H1 (cell line): Measurements from ENCODE around the gene EHD2. TPM values are rescaled to one million over a fixed set of nuclear protein-coding genes. Genes with fewer than 3 reads are reported as not detected.
A peak's percentile ranks its signal among the peaks of the same experiment; 100 is the strongest.

Source experiments
- CTCF ChIA-PET: fragments of 300-600 bp; sonication (Branson Sonifier 250); formaldehyde crosslinking; loops from one replicate; lab custom pipeline; 2021; ENCODE audit not compliant: partially characterized antibody; lab: Charles Lee
- POLR2A ChIA-PET: fragments of 300-600 bp; sonication (Branson Sonifier 250); formaldehyde crosslinking; loops from one replicate; lab custom pipeline; 2021; ENCODE audit warnings: inconsistent platforms; ENCODE audit not compliant: partially characterized antibody; lab: Charles Lee
- DNase-seq, 2 experiments: peaks; one replicate each; pipeline versions ENCODE4 v3.0.0 to v3.0.0-alpha.2; 2010 to 2022; ENCODE audit warnings: low spot score in 2 of 2, low read depth in 1 of 2, mixed read lengths in 1 of 2
- FAIRE-seq: peaks from 2 replicates; lab custom pipeline; 2011; peaks lifted over from hg19 to GRCh38; lab: Jason Lieb, UNC
- H2AFZ ChIP-seq: 2 replicates; pipeline ENCODE4 v1.8.1; 2012; ENCODE audit warnings: low read length, inconsistent platforms
- H2AK5ac ChIP-seq: 2 replicates; pipeline ENCODE4 v1.6.1; 2013; ENCODE audit warnings: low read depth, low read length
- H2BK120ac ChIP-seq: replicated peaks from 2 replicates; pipeline ENCODE3; 2013; ENCODE audit warnings: low read depth, low read length, inconsistent platforms
- H2BK12ac ChIP-seq: 2 replicates; pipeline ENCODE4 v1.6.1; 2013; ENCODE audit warnings: low read depth, low read length
- H2BK15ac ChIP-seq: 2 replicates; pipeline ENCODE4 v1.6.1; 2013; ENCODE audit warnings: low read length
- H2BK20ac ChIP-seq: 2 replicates; pipeline ENCODE4 v1.6.1; 2013; ENCODE audit warnings: low read length
- H2BK5ac ChIP-seq: 2 replicates; pipeline ENCODE4 v1.6.1; 2013; ENCODE audit warnings: low read depth, low read length
- H3K14ac ChIP-seq: 2 replicates; pipeline ENCODE4 v1.6.1; 2013; ENCODE audit warnings: inconsistent platforms; ENCODE audit not compliant: insufficient read length
- H3K18ac ChIP-seq: 2 replicates; pipeline ENCODE4 v1.6.1; 2013; ENCODE audit warnings: low read length; ENCODE audit errors: extremely low read depth
- H3K23ac ChIP-seq: 2 replicates; pipeline ENCODE4 v1.6.1; 2013; ENCODE audit warnings: inconsistent platforms; ENCODE audit not compliant: insufficient read length
- H3K23me2 ChIP-seq: 2 replicates; pipeline ENCODE4 v1.6.1; 2013; ENCODE audit warnings: low read depth, low read length
- H3K27ac ChIP-seq: 2 replicates; pipeline ENCODE4 v1.6.1; 2011; ENCODE audit warnings: low read depth, low read length, inconsistent platforms
- H3K27me3 ChIP-seq, 4 experiments: replicated peaks in 1 of 4; 1 replicate in 1 of 4; 2 replicates in 3 of 4; pipeline versions ENCODE4 v1.6.1 to v1.8.1; 2011 to 2013; ENCODE audit warnings: low read length in 3 of 4, mild to moderate bottlenecking in 3 of 4, inconsistent platforms in 2 of 4, mixed read lengths in 2 of 4, moderate library complexity in 1 of 4; ENCODE audit not compliant: control insufficient read depth in 3 of 4, insufficient read depth in 3 of 4; ENCODE audit errors: extremely low read depth in 1 of 4
- H3K36me3 ChIP-seq, 4 experiments: 2 replicates each; pipeline versions ENCODE4 v1.6.1 to v1.8.1; 2011 to 2013; ENCODE audit warnings: mild to moderate bottlenecking in 4 of 4, low read length in 3 of 4, moderate library complexity in 2 of 4, control low read depth in 1 of 4, inconsistent platforms in 1 of 4; ENCODE audit not compliant: insufficient read depth in 4 of 4, control insufficient read depth in 2 of 4
- H3K4ac ChIP-seq: replicated peaks from 2 replicates; pipeline ENCODE3; 2013; ENCODE audit warnings: low read length, low read depth, mixed read lengths, inconsistent platforms; ENCODE audit not compliant: insufficient read length
- H3K4me1 ChIP-seq, 4 experiments: replicated peaks in 1 of 4; 1 replicate in 1 of 4; 2 replicates in 3 of 4; pipeline versions ENCODE4 v1.6.1 to v1.8.1; 2011 to 2013; ENCODE audit warnings: low read length in 3 of 4, inconsistent platforms in 2 of 4, mixed read lengths in 1 of 4; ENCODE audit not compliant: insufficient read depth in 4 of 4, control insufficient read depth in 3 of 4
- H3K4me2 ChIP-seq, 2 experiments: 2 replicates each; pipeline versions ENCODE4 v1.6.1 to v1.8.1; 2011 to 2013; ENCODE audit warnings: low read depth in 2 of 2, low read length in 2 of 2, control low read depth in 1 of 2, inconsistent platforms in 1 of 2, mild to moderate bottlenecking in 1 of 2; ENCODE audit not compliant: insufficient read depth in 1 of 2
- H3K4me3 ChIP-seq, 4 experiments: fragments of 200-600, 300-600 bp in 1 of 4; sonication (generic), shearing (Covaris generic), sonication (Bioruptor Twin) in 1 of 4; 2 replicates each; pipeline versions ENCODE4 v1.5.1 to v1.8.1; 2011 to 2016; ENCODE audit warnings: low read length in 4 of 4, low read depth in 3 of 4, control low read depth in 2 of 4, inconsistent platforms in 2 of 4, mild to moderate bottlenecking in 2 of 4, mixed read lengths in 1 of 4, moderate library complexity in 1 of 4; ENCODE audit not compliant: insufficient read depth in 2 of 4; ENCODE audit errors: extremely low read depth in 1 of 4
- H3K56ac ChIP-seq: replicated peaks from 2 replicates; pipeline ENCODE3; 2013; ENCODE audit warnings: low read depth, mild to moderate bottlenecking, mixed read lengths, low read length, inconsistent platforms; ENCODE audit not compliant: insufficient read length
- H3K79me1 ChIP-seq: 2 replicates; pipeline ENCODE4 v1.6.1; 2013; ENCODE audit warnings: low read depth, low read length, control low read depth
- H3K79me2 ChIP-seq, 2 experiments: 2 replicates each; pipeline versions ENCODE4 v1.6.1 to v1.8.1; 2012 to 2013; ENCODE audit warnings: low read length in 2 of 2, mild to moderate bottlenecking in 2 of 2, inconsistent platforms in 1 of 2; ENCODE audit not compliant: insufficient read depth in 2 of 2, control insufficient read depth in 1 of 2
- H3K9ac ChIP-seq, 4 experiments: replicated peaks in 1 of 4; 1 replicate in 1 of 4; 2 replicates in 3 of 4; pipeline versions ENCODE4 v1.6.1 to v1.8.1; 2011 to 2013; ENCODE audit warnings: low read depth in 3 of 4, low read length in 3 of 4, control low read depth in 2 of 4, mild to moderate bottlenecking in 2 of 4, moderate library complexity in 2 of 4, inconsistent platforms in 1 of 4; ENCODE audit errors: extremely low read depth in 1 of 4
- H3K9me3 ChIP-seq, 2 experiments: 2 replicates each; pipeline versions ENCODE4 v1.6.1 to v1.8.1; 2012 to 2013; ENCODE audit warnings: mild to moderate bottlenecking in 2 of 2, moderate library complexity in 2 of 2, control low read depth in 1 of 2, inconsistent platforms in 1 of 2, low read depth in 1 of 2, low read length in 1 of 2, mixed read lengths in 1 of 2; ENCODE audit not compliant: insufficient read depth in 2 of 2
- H4K20me1 ChIP-seq, 2 experiments: replicated peaks in 1 of 2; 2 replicates each; pipeline versions ENCODE3 to v1.8.1; 2011 to 2013; ENCODE audit warnings: inconsistent platforms in 2 of 2, low read length in 2 of 2, mild to moderate bottlenecking in 1 of 2; ENCODE audit not compliant: insufficient read depth in 2 of 2, control insufficient read depth in 1 of 2
- H4K5ac ChIP-seq: 2 replicates; pipeline ENCODE4 v1.6.1; 2013; ENCODE audit warnings: low read length, low read depth, mixed read lengths, inconsistent platforms; ENCODE audit not compliant: insufficient read length
- H4K8ac ChIP-seq: 2 replicates; pipeline ENCODE4 v1.8.0; 2013; ENCODE audit warnings: mild to moderate bottlenecking, moderate library complexity, low read length, inconsistent platforms; ENCODE audit not compliant: insufficient read depth; ENCODE audit errors: extremely low read depth
- H4K91ac ChIP-seq: replicated peaks from 2 replicates; pipeline ENCODE3; 2013; ENCODE audit warnings: low read length, mixed read lengths, inconsistent platforms; ENCODE audit not compliant: insufficient read length
- BCL11A ChIP-seq, 2 experiments: IDR thresholded peaks; one replicate each; pipeline ENCODE4 v1.6.1; 2011; ENCODE audit warnings: low read depth in 2 of 2, low read length in 2 of 2, mild to moderate bottlenecking in 2 of 2
- RNF2 ChIP-seq: fragments of 200-900, 300-1000 bp; sonication (generic); IDR thresholded peaks from 2 replicates; pipeline ENCODE4 v1.7.1; 2016; ENCODE audit warnings: borderline replicate concordance, low read depth, mild to moderate bottlenecking, antibody characterized with exemption, low read length; ENCODE audit not compliant: poor library complexity, severe bottlenecking; ENCODE audit errors: missing control alignments
- WGBS, 2 experiments: shearing (Covaris generic) in 1 of 2; methylation state at CpG; one replicate each; pipeline versions ENCODE4 v1.1.6 to v1.1.7; 2013 to 2015; ENCODE audit warnings: low lambda C conversion rate in 2 of 2, mixed read lengths in 2 of 2, inconsistent platforms in 1 of 2, low coverage in 1 of 2, missing lambda C conversion rate in 1 of 2; ENCODE audit not compliant: insufficient replicate concordance in 2 of 2, insufficient coverage in 1 of 2, insufficient read length in 1 of 2; ENCODE audit errors: extremely low coverage in 1 of 2, missing lambda C conversion rate in 1 of 2; 5-methylcytosine and 5-hydroxymethylcytosine counted together
- polyA plus RNA-seq, 7 experiments: library from polyadenylated mRNA; depleted of rRNA in 3 of 7; stranded (reverse) in 5 of 7; unstranded in 2 of 7; fragments of >200 nt in 5 of 7; fragments of 200-250 nt in 2 of 7; gene quantifications; 1 replicate in 5 of 7; 2 replicates in 1 of 7; 4 replicates in 1 of 7; pipeline versions ENCODE4 v1.2.1 to v1.2.3, GENCODE V29; 2011 to 2013; ENCODE audit warnings: missing spikeins in 2 of 7, mixed read lengths in 2 of 7
- total RNA-seq: library from RNA; stranded (reverse); fragmentation: NEBNext Ultra II Directional; extraction: Animal tissue kit (Norgen Biotek cat#: 25700); gene quantifications from 2 replicates; pipeline ENCODE4 v1.2.1, GENCODE V29; 2021

EHD2 gene
- total and polyA plus RNA-seq, 2 of the 8 experiments (the other 6 are each of a cell fraction or from before 2014, with no cell fraction given), result 4.5 to 14.3 TPM

DNA sequence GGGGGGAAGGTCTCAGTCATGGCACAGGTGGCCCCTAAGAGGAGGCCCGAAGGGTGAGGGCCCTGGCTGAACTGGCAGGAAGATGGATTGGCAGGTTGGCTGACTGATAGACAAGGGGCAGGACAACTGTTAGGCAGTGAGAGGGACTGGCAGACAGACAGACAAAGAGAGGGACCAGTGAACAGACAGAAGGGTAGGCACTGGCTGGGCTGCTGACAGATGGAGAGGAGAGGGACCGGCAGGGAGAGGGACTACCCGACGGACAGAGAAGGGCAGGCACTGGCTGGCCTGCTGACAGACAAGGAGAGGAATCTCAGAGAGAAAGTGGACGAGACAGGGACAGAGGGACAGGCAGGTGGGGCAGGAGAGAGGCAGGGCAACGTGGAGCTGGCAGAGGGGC, 31.8 kb upstream of the EHD2 start:
- H3K14ac ChIP-seq, result no peak overlapping the region
- H3K23ac ChIP-seq, result no peak overlapping the region
- H2BK12ac ChIP-seq, result no peak overlapping the region
- CTCF ChIA-PET, result interaction anchor here (1.2 kb wide), 1 partner anchor 13 kb away, joined by 3 read pairs; no protein-coding TSS in a partner anchor
- H2BK120ac ChIP-seq, result no peak overlapping the region
- H2AK5ac ChIP-seq, result no peak overlapping the region
- no peak overlapping the region for H2BK20ac ChIP-seq
- DNase-seq (no peak), FAIRE-seq (no peak)
- no peaks in the 10 kb centered on the region for H3K23me2 ChIP-seq
- no peak overlapping the region for H3K56ac ChIP-seq
- no peak overlapping the region for H3K4ac ChIP-seq
- no peak overlapping the region for H4K91ac ChIP-seq
- H3K79me2 ChIP-seq, result no peaks in the 10 kb centered on the region
- no peak overlapping the region for H3K9ac ChIP-seq
- TF ChIP-seq RNF2, result no peak
- TF ChIP-seq BCL11A (IDR thresholded peaks at IDR 0.05; ENCODE audit: low read depth in 2 of 2, low read length in 2 of 2), result no peak
- H2BK15ac ChIP-seq, result no peak overlapping the region
- H4K8ac ChIP-seq, result no peak overlapping the region
- H3K18ac ChIP-seq, result no peak overlapping the region
- H4K5ac ChIP-seq, result no peak overlapping the region
- H3K4me3 ChIP-seq, result no peak overlapping the region
- H3K9me3 ChIP-seq, result no peaks in the 10 kb centered on the region; a peak in 1 of 4 replicates
- POLR2A ChIA-PET, result interaction anchor here (0.6 kb wide), 1 partner anchor 18 kb away, joined by 4 read pairs; no protein-coding TSS in a partner anchor
- H4K20me1 ChIP-seq, result peaks cover 6 to 11% of the 10 kb centered on the region in 2 experiments
- no peaks in the 10 kb centered on the region for H3K4me1 ChIP-seq
- H3K36me3 ChIP-seq, result peaks cover 2 to 28% (median 15%) of the 10 kb centered on the region in 4 experiments; a peak in 5 of 8 replicates
- no peaks in the 10 kb centered on the region for H3K79me1 ChIP-seq
- H3K27ac ChIP-seq, result no peak overlapping the region
- no peaks in the 10 kb centered on the region for H3K27me3 ChIP-seq
- peak overlapping the region; percentile 82; the same call in 1 of the 2 replicates for H2BK5ac ChIP-seq
- H3K4me2 ChIP-seq, result no peak overlapping the region
- 95% methylated on average over 6 of the region's 6 CpGs; no CpG with 5 or more reads in 1 of the 2 experiments for WGBS, 2 experiments
- H2AFZ ChIP-seq, result no peak overlapping the region
